Measurements from ENCODE around the gene JHY. TPM values are rescaled to one million over a fixed set of nuclear protein-coding genes. Genes with fewer than 3 reads are reported as not detected.

JHY gene
- total RNA-seq, 1 experiment from 2014 or later, result 4.8 TPM

DNA sequence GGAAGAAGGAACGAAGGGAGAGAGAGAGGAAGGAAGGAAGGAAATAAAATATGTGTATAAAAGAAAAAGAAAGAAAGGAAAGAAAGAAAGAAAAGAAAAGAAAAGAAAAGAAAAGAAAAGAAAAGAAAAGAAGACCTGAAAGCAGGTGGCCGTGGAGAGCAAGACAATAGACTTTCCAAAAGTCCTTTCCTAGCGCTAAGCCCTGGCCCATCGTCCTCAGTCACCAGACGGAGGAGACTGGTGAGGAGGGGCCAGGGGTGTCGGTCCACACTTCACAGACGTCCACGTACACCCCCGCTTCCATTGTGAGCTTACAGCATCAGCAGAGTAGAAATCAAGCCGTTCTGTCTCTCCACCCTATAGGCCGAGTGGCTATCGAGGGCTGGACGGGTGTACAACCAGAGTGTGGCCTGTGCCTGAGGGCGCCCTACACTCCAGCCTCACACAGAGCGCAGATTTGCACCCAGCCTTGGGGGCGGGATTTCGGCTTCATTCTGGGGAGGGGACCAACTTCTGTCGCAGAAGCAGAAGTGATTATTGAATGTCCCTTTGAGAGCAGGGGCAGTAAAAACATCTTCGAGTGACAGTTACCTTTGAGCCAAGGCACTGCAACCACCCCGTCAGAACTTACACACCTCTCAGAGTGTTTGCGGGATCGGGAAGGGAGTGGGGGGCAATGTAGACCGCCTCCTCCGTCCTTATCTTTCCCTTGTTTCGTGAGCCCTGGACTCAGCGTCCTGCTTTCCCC, 101.1 kb downstream of the JHY start:
- TF ChIP-seq RAD21 (IDR thresholded peaks at IDR 0.05; ENCODE audit: low read depth), result no peak
- no peak for TF ChIP-seq SIN3A (IDR thresholded peaks at IDR 0.05; ENCODE audit: low read depth)
- no peak for TF ChIP-seq EZH2 (IDR thresholded peaks at IDR 0.05)
- TF ChIP-seq, protein P1, sequence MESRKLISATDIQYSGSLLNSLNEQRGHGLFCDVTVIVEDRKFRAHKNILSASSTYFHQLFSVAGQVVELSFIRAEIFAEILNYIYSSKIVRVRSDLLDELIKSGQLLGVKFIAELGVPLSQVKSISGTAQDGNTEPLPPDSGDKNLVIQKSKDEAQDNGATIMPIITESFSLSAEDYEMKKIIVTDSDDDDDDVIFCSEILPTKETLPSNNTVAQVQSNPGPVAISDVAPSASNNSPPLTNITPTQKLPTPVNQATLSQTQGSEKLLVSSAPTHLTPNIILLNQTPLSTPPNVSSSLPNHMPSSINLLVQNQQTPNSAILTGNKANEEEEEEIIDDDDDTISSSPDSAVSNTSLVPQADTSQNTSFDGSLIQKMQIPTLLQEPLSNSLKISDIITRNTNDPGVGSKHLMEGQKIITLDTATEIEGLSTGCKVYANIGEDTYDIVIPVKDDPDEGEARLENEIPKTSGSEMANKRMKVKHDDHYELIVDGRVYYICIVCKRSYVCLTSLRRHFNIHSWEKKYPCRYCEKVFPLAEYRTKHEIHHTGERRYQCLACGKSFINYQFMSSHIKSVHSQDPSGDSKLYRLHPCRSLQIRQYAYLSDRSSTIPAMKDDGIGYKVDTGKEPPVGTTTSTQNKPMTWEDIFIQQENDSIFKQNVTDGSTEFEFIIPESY (IDR thresholded peaks at IDR 0.05; ENCODE audit: extremely low read depth, insufficient replicate concordance, low read length), result no peak
- no peak for TF ChIP-seq FOSL1 (IDR thresholded peaks at IDR 0.05; ENCODE audit: low read depth)
- Histone ChIP-seq H3K4me1 (ENCODE audit: control insufficient read depth in 1 of 2, insufficient read depth in 2 of 2, low read length in 2 of 2) (no peaks in the 10 kb centered on the region), H4K20me1 (ENCODE audit: insufficient read depth) (no peaks in the 10 kb centered on the region), H3K4me3 (replicated peaks in 1 of 2; ENCODE audit: low read depth in 1 of 2, low read length in 2 of 2) (no peak overlapping the region), H3K36me3 (ENCODE audit: control insufficient read depth in 1 of 2, insufficient read depth in 2 of 2, low read length in 2 of 2) (no peaks in the 10 kb centered on the region), H3K79me2 (ENCODE audit: insufficient read depth, low read length) (no peaks in the 10 kb centered on the region), H3K27me3 (ENCODE audit: insufficient read depth, low read length) (peaks cover 54% of the 10 kb centered on the region), H3K4me2 (ENCODE audit: low read length) (no peak overlapping the region), H3K9ac (ENCODE audit: low read length) (no peak overlapping the region), H3K27ac (ENCODE audit: low read depth, low read length) (no peak overlapping the region), H3K9me3 (ENCODE audit: control insufficient read depth in 1 of 2, insufficient read depth in 1 of 2, low read depth in 1 of 2, low read length in 2 of 2) (no peaks in the 10 kb centered on the region), H3K9me2 (ENCODE audit: insufficient read depth) (no peaks in the 10 kb centered on the region), H2AFZ (ENCODE audit: low read depth, low read length, poor library complexity, severe bottlenecking) (no peak overlapping the region)
- no TSS peak for BruUV-seq (replicated peaks)
- DNase-seq (ENCODE audit: low read depth, low spot score) (no peak), ATAC-seq (no peak)
- intact Hi-C loops (cut with micrococcal nuclease), result no loop called here
- ChIA-PET RAD21 (ENCODE audit: low non-redundant PET in 1 of 2, low total read pairs in 2 of 2, uncharacterized antibody in 2 of 2, unreplicated experiment in 2 of 2) (no interaction called here), POLR2A (no interaction called here), CTCF (no interaction called here)

GRCh38 chr11:122984186-122985011, 101.8 kb downstream of the JHY start:
- ATAC-seq (no peak), DNase-seq (ENCODE audit: low read depth, low spot score) (no peak)
- Histone ChIP-seq H3K9me2 (ENCODE audit: insufficient read depth) (no peaks in the 10 kb centered on the region), H3K4me2 (ENCODE audit: low read length) (no peak overlapping the region), H3K4me1 (ENCODE audit: control insufficient read depth in 1 of 2, insufficient read depth in 2 of 2, low read length in 2 of 2) (no peaks in the 10 kb centered on the region), H3K27me3 (ENCODE audit: insufficient read depth, low read length) (peaks cover 55% of the 10 kb centered on the region), H3K9ac (ENCODE audit: low read length) (no peak overlapping the region), H3K4me3 (replicated peaks in 1 of 2; ENCODE audit: low read depth in 1 of 2, low read length in 2 of 2) (no peak overlapping the region), H3K79me2 (ENCODE audit: insufficient read depth, low read length) (no peaks in the 10 kb centered on the region), H3K27ac (ENCODE audit: low read depth, low read length) (no peak overlapping the region), H3K36me3 (ENCODE audit: control insufficient read depth in 1 of 2, insufficient read depth in 2 of 2, low read length in 2 of 2) (no peaks in the 10 kb centered on the region), H2AFZ (ENCODE audit: low read depth, low read length, poor library complexity, severe bottlenecking) (no peak overlapping the region), H3K9me3 (ENCODE audit: control insufficient read depth in 1 of 2, insufficient read depth in 1 of 2, low read depth in 1 of 2, low read length in 2 of 2) (no peaks in the 10 kb centered on the region), H4K20me1 (ENCODE audit: insufficient read depth) (no peaks in the 10 kb centered on the region)
- ChIA-PET CTCF (no interaction called here), POLR2A (no interaction called here), RAD21 (ENCODE audit: low non-redundant PET in 1 of 2, low total read pairs in 2 of 2, uncharacterized antibody in 2 of 2, unreplicated experiment in 2 of 2) (no interaction called here)
- intact Hi-C loops (cut with micrococcal nuclease), result no loop called here
- no TSS peak for BruUV-seq (replicated peaks)
- TF ChIP-seq, protein P2, sequence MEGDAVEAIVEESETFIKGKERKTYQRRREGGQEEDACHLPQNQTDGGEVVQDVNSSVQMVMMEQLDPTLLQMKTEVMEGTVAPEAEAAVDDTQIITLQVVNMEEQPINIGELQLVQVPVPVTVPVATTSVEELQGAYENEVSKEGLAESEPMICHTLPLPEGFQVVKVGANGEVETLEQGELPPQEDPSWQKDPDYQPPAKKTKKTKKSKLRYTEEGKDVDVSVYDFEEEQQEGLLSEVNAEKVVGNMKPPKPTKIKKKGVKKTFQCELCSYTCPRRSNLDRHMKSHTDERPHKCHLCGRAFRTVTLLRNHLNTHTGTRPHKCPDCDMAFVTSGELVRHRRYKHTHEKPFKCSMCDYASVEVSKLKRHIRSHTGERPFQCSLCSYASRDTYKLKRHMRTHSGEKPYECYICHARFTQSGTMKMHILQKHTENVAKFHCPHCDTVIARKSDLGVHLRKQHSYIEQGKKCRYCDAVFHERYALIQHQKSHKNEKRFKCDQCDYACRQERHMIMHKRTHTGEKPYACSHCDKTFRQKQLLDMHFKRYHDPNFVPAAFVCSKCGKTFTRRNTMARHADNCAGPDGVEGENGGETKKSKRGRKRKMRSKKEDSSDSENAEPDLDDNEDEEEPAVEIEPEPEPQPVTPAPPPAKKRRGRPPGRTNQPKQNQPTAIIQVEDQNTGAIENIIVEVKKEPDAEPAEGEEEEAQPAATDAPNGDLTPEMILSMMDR (IDR thresholded peaks at IDR 0.05 in 2 of 3, conservative IDR thresholded peaks at IDR 0.05 in 1 of 3; ENCODE audit: borderline replicate concordance in 1 of 3, insufficient read depth in 1 of 3, low read depth in 2 of 3, low read length in 2 of 3), result no peak
- no peak for TF ChIP-seq ATF3 (IDR thresholded peaks at IDR 0.05)
